Measurements from ENCODE around the gene NR3C2. TPM values are rescaled to one million over a fixed set of nuclear protein-coding genes. Genes with fewer than 3 reads are reported as not detected.

The NR3C2 gene
- total and polyA plus RNA-seq, 8 donors, result 2.0 to 36.4 (median 16.9) TPM

- 47 to 67% (median 62%) methylated on average over 6 of the region's 6 CpGs for WGBS, 5 donors
- no peak for TF ChIP-seq EP300 (IDR thresholded peaks at IDR 0.05)
- TF ChIP-seq CTCF (IDR thresholded peaks at IDR 0.05), result no peak
- TF ChIP-seq POLR2AphosphoS5 (IDR thresholded peaks at IDR 0.05), result no peak
- no peak for TF ChIP-seq POLR2A (IDR thresholded peaks at IDR 0.05)
- intact Hi-C loops (cut with DNase I; ENCODE audit: low total_unique reads), result no loop called here
- DNase-seq, result no peak
- no peaks in the 10 kb centered on the region for H3K36me3 ChIP-seq
- no peaks in the 10 kb centered on the region for H3K4me1 ChIP-seq
- no peak overlapping the region for H3K27ac ChIP-seq
- no peaks in the 10 kb centered on the region for H3K9me3 ChIP-seq
- H3K4me3 ChIP-seq, result no peak overlapping the region
- no peaks in the 10 kb centered on the region for H3K27me3 ChIP-seq
These were observed 198.4 kb downstream of the NR3C2 start for GRCh38 chr4:148243837-148244236.

- Histone ChIP-seq H3K9me3 (no peaks in the 10 kb centered on the region), H3K4me1 (peaks cover 0 to 5% (median 0%) of the 10 kb centered on the region in 4 donors), H3K4me3 (no peak overlapping the region), H3K27me3 (no peaks in the 10 kb centered on the region), H3K36me3 (no peaks in the 10 kb centered on the region), H3K27ac (no peak overlapping the region)
- intact Hi-C loops (cut with DNase I; ENCODE audit: low total_unique reads), result no loop called here
- TF ChIP-seq POLR2A (IDR thresholded peaks at IDR 0.05) (no peak), CTCF (IDR thresholded peaks at IDR 0.05) (no peak), EP300 (IDR thresholded peaks at IDR 0.05) (no peak)
- 93 to 98% (median 96%) methylated on average over 4 of the region's 4 CpGs for WGBS, 5 donors
- DNase-seq, result no peak
These were observed 202.0 kb downstream of the NR3C2 start for GRCh38 chr4:148240241-148240640.

GRCh38 chr4:148239494-148239985, 202.7 kb downstream of the NR3C2 start:
- TF ChIP-seq CTCF (IDR thresholded peaks at IDR 0.05) (no peak), POLR2AphosphoS5 (IDR thresholded peaks at IDR 0.05) (no peak), POLR2A (IDR thresholded peaks at IDR 0.05) (no peak), EP300 (IDR thresholded peaks at IDR 0.05) (no peak)
- peak in 1 of 2 donors; percentile 8 for DNase-seq
- Histone ChIP-seq H3K4me3 (no peak overlapping the region), H3K4me1 (peaks cover 0 to 5% (median 0%) of the 10 kb centered on the region in 4 donors), H3K27ac (no peak overlapping the region), H3K27me3 (no peaks in the 10 kb centered on the region), H3K9me3 (no peaks in the 10 kb centered on the region), H3K36me3 (no peaks in the 10 kb centered on the region)
- intact Hi-C loops (cut with DNase I; ENCODE audit: low total_unique reads), result no loop called here
- WGBS, 5 donors, result 87 to 96% (median 89%) methylated on average over 5 of the region's 5 CpGs

- no peak overlapping the region for H3K4me3 ChIP-seq
- no peaks in the 10 kb centered on the region for H3K9me3 ChIP-seq
- peaks cover 0 to 5% (median 0%) of the 10 kb centered on the region in 4 donors for H3K4me1 ChIP-seq
- WGBS, 5 donors, result 75 to 92% (median 83%) methylated on average over 4 of the region's 4 CpGs
- H3K36me3 ChIP-seq, result no peaks in the 10 kb centered on the region
- DNase-seq, result no peak
- no peak for TF ChIP-seq POLR2AphosphoS5 (IDR thresholded peaks at IDR 0.05)
- no peak for TF ChIP-seq CTCF (IDR thresholded peaks at IDR 0.05)
- TF ChIP-seq POLR2A (IDR thresholded peaks at IDR 0.05), result no peak
- TF ChIP-seq EP300 (IDR thresholded peaks at IDR 0.05), result no peak
- intact Hi-C loops (cut with DNase I; ENCODE audit: low total_unique reads), result no loop called here
- no peaks in the 10 kb centered on the region for H3K27me3 ChIP-seq
- H3K27ac ChIP-seq, result no peak overlapping the region
These were observed 203.3 kb downstream of the NR3C2 start for GRCh38 chr4:148238811-148239493.

Data from stomach (tissue), 9 donors.